Bone marrow (tissue), 2 donors: Measurements from ENCODE around the gene HINT1.
A peak's percentile ranks its signal among the peaks of the same experiment; 100 is the strongest.
"Not testable (repeated sequence)": the region's sequence is repeated elsewhere in the genome, so short reads cannot be mapped to it uniquely, and the experiment has no call there.

ENCODE experiments used
- DNase-seq, 2 donors: peaks; one replicate each; lab custom pipeline; 2025; lab: John Stamatoyannopoulos, UW

HINT1 gene

DNA sequence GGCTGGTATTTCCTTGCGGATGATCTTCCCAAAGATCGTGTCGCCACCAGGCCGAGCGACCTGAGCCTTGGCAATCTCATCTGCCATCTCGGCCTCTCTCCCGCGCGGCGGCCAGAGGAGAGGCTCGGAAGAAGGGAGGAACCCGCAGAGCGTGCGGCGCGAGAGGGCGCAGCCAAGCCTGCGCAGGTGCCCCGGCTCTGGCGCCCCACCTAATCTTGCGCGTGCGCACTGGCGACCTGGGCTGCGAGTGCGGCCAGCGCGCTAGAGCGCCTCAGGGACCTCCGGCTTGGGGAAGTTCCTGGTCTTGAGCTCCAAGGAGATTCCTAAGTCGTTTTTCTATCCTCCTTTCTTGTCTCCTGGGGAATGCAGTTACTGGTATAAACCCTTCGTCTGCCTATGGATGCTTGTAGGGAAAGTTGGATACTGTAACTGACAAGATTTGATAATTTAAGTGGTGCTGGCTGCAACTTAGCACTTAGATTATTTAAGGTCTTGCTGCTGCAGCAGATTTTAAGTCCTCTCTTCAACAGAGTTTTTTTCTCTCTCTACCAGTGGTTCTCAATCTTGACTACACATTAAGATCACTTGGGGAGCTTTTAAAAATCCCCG, at the start of gene HINT1:
TSS of gene HINT1 (minus strand) at position 138 of the 609 bp plus-strand sequence. CDS start at position 87, 51 bp downstream.
- peak; percentile 83 to 87 for DNase-seq

DNA sequence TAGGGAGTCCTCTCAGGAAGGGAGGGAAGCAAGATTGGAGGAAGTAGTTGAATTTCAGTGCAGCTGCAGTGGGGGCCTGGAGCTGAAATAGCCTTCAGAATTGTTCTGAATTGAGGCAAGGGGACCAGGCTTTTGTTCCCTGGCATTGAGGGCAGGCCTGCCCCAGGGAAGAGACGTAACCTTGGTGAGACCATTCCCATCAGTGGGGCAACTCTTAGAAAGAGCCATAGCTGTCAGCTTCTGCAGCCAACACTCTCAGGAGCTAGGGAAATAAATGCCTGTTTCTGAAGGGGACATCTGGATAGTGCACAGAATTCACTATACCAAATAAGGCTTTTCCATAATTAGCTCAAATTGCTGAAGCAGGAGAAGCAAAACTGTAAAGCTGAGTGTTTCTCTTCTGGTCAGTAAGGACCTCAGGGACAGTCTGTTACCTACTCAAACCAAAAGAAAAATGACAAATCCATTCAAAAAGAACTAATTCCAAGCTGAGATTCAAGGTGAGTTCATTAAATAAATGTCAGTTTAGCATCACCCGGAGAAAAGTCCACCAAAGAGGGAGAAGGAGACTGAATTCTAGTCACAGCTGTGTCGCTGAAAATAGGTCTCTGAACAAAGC, 49.7 kb upstream of the HINT1 start:
- DNase-seq = no peak

DNA sequence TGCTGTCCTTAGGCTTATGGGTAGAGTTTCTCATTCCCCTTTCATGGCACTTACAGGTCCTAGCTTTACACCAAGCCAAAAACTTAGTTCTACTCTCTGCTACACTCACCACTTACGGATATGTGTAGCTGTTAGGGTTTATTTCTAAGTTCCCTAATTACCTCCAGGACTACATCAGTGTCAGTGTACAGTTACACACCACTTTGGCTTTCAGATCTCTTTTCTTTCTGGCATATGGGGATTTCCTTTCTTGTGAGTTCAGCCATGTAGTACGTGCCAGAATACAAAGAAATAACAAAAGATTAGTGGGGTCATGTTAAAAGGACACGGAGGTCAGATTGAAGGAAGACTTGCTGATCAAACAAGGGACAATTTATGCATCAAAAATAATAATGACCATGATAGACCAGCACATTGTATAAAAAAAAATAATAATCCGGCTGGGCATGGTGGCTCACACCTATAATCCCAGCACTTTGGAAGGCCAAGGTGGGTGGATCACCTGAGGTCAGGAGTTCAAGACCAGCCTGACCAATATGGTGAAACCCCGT, 47.5 kb upstream of the HINT1 start:
- DNase-seq = peak in 1 of 2 donors; percentile 13

DNA sequence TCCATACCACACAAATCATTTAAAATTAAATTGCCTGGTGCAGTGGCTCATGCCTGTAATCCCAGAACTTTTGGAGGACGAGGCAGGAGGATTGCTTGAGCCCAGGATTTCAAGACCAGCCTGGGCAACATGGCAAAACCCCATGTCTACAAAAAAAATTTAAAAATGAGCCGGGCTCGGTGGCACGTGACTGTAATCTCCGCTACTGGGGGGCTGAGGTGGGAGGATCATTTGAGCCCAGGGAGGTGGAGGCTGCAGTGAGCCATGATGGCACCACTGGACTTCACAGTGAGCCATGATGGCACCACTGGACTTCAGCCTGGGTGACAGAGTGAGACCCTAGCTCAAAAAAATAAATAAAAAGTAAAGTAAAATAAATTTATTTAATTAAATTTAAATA, 46.6 kb upstream of the HINT1 start:
- no peak for DNase-seq

DNA sequence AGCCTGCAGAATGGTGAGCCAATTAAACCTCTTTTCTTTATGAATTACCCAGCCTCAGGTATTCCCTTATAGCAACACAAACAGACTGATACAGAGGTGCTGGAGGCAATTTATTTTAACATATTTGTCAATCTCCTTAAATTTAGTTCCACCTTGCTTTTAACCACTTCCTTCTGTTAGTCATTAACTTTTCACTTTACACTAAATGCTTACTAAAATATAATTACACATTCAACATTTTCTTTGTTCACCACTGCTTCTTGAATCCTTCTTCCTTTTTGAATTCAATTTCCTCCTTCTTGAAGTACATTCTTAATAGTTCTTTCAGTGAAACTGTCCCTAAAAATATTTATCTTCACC, 45.1 kb upstream of the HINT1 start:
- DNase-seq = peak in 1 of 2 donors; percentile 14

DNA sequence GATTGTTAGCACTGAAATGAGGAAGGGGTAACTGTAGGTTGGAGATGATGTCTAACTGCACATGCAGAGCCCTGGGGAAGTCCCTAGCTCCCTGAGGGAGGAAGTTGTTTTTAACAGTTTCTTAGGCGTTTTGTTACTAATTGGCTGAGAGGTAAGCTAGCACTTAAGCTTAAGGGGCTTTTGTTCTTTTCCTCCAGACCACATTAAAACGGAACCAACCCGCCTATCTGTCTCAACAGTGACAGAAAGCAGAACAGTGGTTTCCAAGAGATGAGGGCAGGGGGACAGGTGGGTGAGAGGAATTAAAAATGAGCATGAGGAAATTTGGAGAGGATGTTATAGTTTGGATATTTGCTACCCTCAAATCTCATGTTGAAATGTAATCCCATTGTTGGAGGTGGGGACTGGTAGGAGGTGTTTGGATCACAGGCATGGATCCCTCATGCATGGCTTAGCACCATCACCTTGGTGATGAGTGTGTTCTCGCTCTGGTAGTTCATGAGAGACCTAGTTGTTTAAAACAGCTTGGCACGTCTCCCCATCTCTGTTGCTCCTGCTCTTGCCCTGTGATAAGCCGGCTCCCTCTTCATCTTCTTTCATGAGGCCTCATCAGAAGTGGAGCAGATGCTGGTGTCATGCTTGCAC, 44.6 kb upstream of the HINT1 start:
- peak; percentile 8 to 94 for DNase-seq

DNA sequence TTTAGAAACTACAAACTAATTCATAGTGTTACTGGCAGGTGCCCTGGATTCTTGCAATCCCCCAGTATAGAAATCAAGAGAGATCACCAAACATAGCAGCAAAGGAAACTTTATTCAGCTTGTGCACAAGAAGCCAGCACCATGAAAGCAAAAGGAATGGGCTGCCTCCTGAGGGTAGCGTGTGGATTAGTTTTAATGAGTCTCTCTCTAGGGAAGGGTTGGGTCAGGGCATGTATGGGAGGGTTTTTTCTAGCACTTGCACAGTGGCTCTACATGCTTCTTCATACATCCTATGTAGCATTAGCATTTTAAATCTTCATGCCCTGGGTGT, 44.1 kb upstream of the HINT1 start:
- no peak for DNase-seq

DNA sequence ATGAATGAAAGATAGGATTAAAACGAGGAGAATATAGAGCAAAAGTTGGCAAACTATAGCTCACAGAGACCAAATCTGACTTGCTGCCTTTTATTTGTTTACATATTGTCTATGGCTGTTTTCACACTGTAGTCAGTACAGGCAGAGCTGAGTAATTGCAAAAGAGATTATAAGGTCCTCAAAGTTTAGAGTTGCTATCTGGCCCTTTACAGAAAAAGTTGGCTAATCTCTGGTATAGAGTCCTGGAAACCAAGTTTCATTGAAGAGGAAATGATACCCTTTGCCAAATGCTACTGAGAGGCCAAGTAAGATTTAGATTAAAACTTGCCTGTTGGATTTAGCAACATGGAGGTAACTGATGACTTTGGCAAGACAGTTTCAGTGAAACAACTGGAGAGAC, 41.7 kb upstream of the HINT1 start:
- no peak for DNase-seq

DNA sequence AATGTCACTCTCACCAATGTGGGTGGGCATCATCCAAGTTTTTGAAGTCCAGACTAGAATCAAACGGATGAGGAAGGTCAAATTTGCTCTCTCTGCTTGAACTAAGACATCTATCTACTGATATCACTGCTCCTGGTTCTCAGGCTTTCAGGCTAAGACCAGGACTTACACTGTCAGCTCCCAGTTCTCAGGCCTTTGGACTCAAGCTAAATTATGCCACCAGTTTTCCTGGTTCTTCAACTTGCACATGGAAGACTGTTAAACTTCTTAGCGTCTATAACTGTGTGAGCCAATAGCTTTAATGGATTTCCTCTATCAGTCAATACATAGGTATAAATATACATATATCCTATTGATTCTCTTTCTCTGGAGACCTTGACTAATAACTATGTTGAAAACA, 41.0 kb upstream of the HINT1 start:
- no peak for DNase-seq

DNA sequence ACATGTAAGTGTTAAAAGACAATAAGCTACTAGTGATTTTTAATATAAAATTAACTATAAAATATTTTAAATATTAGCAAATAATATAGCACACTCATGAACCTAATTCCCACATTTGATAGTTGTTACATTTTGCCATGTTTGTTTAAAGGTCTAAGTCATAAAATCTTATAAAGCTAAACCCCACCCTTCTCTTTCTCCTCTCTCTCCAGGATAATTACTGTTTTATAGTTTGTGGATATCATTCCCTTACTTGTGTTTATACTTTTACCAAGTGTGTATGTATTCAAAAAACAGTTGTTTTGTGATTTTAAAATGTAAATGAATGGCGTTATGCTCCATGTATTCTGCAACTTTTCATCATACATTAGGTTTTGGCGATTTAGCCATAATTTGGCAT, 39.9 kb upstream of the HINT1 start:
- DNase-seq = no peak

DNA sequence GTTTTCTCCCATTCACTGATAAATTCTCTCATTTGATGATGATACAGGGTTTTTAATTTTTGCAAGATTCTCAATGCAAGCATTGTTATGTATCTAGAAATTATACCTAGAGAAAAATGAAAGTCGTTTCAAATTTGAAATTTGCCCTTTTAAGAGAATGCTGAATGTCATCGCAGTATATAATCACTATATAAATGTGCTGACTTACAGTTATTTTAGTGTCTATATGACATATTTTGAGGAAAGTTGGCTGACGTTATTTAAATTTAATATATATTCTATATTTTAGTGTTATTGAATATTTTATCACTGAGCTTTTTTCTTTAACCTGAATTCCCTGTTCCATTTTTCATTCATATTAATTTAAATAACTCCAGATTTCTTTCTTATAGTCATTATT, 35.5 kb upstream of the HINT1 start:
- DNase-seq = no peak

DNA sequence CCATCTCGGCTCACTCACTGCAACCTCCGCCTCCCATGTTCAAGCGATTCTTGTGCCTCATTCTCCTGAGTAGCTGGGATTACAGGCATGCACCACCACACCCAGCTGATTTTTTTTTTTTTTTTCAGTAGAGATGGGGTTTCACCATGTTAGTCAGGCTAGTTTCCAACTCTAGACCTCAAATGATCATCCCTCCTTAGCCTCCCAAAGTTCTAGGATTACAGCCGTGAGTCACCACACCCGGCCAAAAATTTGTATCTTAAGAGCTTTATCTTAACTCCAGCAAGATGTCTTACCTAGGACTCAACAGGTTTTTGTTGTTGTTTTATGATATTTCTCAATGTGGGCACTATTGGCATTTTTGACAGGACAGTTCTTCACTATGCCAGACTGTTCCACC, 33.6 kb upstream of the HINT1 start:
- no peak for DNase-seq

DNA sequence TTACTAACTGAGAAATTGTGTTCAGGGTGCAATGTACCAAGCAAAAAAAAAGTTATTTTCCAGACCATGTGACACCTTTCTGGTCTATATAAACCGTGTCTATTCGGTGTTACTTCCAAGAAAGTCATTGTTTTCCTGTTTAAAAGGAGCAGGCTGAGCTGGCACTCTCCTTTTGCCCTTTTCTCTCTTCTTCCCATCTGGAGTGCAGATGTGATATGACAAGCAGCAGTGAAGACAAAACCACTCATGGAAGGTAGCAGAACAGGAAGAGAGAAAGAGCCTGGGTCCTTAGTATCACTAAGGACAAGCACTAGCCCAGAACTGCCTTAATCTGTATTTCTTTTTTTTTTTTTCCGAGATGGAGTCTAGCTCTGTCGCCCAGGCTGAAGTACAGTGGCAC, 31.3 kb upstream of the HINT1 start:
- no peak for DNase-seq

DNA sequence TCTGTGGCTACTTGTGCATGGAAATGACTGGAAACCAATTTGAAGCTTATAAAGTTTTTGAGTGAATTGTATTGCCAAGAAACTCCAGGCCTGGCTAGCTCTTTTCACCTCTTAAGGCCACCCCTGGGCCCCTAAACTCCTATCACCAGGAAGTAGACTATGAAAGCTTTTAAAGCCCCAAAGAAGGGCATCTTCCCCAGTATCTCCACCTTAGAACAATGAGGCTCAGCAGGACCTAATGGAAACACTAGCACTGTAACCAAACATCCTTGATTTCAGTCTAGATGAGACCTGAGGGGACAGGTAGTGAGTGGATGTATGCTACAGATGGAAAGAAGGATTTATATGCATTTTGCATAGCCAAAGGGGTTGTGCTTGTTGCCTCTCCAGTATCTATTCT, 30.6 kb upstream of the HINT1 start:
- no peak for DNase-seq

DNA sequence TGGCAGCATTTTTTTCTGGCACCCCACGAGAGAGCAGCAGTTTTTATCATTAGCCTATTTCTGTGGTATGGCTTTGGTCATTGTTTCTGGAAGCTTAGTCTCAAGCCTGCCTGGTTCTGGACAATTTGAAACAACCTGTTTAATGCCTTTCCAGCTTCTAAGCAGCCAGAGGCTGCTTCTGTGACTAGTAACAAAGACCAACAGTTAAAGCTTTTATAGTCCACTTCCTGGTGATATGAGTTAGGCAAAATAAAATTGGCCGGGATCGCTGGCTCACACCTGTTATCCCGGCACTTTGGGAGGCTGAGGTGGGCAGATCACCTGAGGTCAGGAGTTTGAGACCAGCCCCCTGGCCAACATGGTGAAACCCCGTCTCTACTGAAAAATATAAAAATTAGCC, 29.7 kb upstream of the HINT1 start:
- no peak for DNase-seq

DNA sequence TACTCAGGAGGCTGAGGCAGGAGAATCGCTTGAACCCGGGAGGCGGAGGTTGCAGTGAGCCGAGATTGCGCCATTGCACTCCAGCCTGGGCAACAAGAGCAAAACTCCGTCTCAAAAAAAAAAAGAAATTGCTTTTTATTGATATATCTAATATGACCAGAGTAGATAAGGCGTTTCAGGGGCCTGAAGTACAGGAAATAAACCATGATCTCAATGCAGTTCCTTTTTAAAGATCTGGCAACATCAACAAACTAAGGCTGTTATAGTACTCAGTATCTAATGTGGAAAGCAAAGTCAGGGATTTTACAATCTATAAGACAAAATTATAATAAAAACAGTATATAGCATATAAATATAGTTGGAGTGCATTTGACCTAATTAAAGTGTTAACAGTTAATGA, 28.8 kb upstream of the HINT1 start:
- not testable (repeated sequence) for DNase-seq

DNA sequence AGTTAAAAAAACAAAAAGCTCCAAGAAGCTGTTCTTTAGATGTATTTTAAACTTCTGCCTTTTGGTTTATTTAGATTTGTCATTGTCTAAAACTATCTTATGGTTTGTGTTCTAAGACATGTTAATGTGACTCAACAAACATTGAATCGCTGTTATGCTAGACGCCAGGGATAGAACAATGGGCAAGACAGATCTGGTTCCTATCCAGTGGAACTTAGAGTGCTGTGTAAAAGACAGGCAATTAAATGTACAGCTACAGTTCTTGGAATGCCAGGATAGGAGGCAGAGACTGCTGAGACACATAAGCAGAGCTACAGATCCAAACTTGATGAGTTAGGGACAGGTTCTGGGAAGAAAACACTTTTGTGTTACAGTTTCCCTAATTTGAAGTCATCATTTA, 28.1 kb upstream of the HINT1 start:
- DNase-seq = no peak

DNA sequence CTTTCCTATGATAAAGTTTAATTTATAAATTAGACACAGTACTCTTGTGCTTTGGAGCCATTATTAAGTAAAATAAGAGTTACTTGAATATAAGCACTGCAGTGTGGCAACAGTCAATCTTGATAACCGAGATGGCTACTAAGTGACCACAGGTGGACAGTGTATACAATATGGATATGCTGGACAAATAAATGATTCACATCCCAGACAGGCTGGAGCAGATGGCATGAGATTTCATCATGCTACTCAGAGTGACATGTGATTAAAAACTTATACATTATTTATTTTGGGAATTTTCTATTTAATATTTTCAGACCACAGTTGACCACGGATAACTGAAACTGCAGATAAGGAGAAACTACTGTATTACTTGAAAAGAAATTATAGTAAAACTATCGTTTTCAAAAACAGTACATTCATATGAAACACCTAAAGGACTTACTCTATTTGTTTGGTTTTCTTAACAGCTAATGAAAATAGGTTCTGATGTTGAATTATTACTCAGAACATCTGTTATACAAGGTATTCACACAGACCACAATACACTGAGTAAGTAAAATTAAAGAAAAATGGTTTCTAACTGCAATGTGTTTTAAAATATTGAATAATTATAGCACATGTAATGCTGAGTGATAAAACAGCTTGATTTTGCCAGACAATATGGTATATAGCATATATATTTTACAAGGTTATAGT, 21.7 kb upstream of the HINT1 start:
- DNase-seq = no peak

DNA sequence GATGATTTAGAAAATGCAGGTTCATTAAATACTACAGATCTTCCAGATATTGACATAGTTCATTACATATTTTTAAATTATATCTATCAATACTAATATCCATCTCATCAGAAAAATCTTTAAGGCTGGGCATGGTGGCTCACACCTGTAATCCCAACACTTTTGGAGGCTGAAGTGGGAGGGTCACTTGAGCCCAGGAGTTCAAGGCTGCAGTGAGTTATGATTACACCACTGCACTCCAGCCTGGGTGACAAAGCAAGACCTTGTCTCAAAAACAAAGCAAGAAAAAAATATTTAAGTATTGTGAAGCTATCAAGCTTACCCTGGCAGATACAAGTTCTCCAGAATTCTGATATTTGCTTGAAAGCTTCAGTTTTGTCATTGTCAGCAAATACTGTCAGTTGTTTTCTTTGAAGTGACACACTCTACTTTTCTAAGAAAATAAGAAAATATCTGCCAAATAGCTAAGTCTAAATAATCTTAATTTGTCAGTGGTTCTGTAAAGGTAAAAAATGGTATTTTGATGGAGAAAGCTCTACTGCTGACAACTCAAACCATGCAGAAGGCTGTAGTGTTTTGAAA, 20.6 kb upstream of the HINT1 start:
- no peak for DNase-seq

DNA sequence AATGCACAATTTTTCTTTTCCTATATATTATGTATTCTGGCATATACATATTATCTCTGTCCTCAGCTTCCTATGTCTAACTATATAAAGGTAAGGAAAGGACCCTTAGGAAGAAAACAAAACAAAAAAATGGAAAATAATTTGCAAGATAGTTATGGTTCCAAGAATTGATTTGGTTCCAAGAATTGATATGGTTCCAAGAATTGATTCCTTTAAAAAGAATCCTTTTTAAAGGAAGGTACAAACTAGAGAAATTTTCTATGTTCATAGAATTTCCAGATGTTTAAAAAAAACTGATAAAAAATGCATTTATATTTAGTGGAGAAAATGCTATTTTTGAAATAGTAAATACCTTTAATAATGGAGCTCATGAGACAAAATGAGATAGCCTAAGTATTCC, 17.8 kb upstream of the HINT1 start:
- no peak for DNase-seq

DNA sequence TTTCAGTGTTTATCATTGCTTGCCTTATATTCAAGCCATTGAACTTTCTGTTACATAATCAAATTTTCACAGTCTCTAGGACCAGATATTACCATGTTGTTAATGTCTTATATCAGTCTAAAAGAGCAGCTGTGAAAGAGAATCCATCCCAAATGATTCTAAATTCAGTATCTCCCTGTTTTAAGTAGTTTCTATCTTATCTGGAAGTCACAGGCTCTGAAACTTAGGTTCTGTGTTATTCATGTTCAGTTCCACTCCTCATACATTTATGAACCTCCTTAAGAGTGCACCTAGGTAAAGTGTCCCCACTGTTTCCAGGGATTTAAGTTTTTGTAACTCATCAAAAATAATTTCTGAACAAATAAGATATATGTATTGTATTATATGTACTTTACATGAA, 15.4 kb upstream of the HINT1 start:
- no peak for DNase-seq

DNA sequence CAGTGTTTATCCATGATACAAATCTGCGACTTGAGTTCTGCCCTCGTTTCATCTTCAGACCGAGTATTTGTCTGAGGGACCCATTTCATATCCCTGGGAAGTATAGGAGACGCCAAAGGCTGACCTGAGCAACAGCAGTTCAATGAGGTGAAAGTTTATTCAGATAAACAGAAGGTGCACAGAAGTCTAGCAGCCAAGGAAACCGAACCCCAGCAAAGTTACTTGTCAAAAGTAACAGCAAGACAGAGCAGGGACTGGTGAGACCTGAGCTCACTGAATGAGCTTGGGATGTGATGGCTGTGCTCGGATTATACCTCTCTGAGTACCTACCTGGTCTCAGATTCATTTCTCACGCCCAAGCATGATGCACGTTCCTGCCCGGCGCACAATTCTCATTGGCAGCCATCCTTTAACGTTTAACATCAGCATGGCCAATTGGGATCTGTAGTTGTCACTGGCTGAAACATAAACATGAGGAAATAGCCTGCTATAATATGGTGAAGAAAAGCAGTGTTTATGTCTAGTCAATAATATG, 6.3 kb upstream of the HINT1 start:
- no peak for DNase-seq
